T-helper 2 cell treated with Interferon-gamma antibody and Interleukin-4, amounts not matched to agents 5 μg/mL and 100 μg/mL, for 36 hours (primary cell): ENCODE results near the gene USP20.

ENCODE experiments used
- DNase-seq: peaks from one replicate; pipeline ENCODE4 v3.0.0; 2021; ENCODE audit warnings: low spot score
- H3K27ac Mint-ChIP-seq: one replicate; pipeline ENCODE4 v1.8.0; 2021; ENCODE audit warnings: mild to moderate bottlenecking, mixed read lengths
- H3K27me3 Mint-ChIP-seq: one replicate; pipeline ENCODE4 v1.8.0; 2021; ENCODE audit warnings: low read depth, mixed read lengths
- H3K36me3 Mint-ChIP-seq: one replicate; pipeline ENCODE4 v1.8.0; 2021; ENCODE audit warnings: low read depth, mixed read lengths
- H3K4me1 Mint-ChIP-seq: one replicate; pipeline ENCODE4 v1.8.0; 2021; ENCODE audit warnings: low read depth, mixed read lengths
- H3K4me3 Mint-ChIP-seq: one replicate; pipeline ENCODE4 v1.8.0; 2022; ENCODE audit warnings: mild to moderate bottlenecking, moderate library complexity, mixed read lengths
- H3K9me3 Mint-ChIP-seq: one replicate; pipeline ENCODE4 v1.8.0; 2021; ENCODE audit warnings: mixed read lengths

Gene USP20

DNA sequence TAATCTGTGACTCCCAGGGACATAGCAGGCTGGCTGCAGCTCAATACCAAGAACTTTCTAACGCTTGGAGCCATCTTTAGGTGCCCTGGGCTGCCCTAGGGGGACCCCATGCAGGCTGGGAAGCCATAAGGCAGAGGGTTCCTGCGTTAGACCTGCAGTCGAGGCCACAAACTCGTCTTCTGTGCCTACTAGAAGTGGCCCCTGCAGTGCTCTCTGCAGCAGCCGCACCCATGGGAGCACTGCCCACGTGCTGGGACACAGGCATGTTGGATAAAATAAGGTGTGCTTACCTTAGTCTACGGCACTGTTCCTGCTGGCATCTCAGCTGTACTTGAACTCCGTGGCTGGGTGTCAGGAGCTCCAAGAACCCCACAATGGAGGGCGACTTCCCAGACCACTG, 22.9 kb upstream of the USP20 start:
- peaks cover 3% of the 10 kb centered on the region for H3K4me1 Mint-ChIP-seq
- no peak overlapping the region for H3K4me3 Mint-ChIP-seq
- peaks cover 62% of the 10 kb centered on the region for H3K36me3 Mint-ChIP-seq
- H3K27ac Mint-ChIP-seq, result no peak overlapping the region
- H3K27me3 Mint-ChIP-seq, result no peaks in the 10 kb centered on the region
- no peak for DNase-seq
- H3K9me3 Mint-ChIP-seq, result no peaks in the 10 kb centered on the region

DNA sequence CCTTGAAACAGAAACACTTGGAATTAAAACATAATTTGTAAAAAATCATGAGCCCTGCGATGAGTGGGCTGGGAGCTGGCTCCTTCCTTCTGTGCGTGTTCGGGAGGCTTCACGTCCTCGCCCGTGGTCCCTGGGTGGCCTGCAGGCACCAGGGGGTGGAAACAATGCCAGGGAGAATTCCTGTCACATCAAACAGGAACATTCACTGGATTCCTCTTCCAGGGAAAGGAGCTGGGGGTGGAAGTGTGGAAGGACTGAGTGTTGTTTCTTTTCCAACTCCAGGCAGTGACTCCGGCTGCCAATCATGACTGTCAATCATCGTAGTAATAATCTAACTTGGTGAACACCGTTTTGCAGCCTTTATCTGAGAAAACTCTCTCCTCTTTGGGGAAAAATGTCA, 21.6 kb upstream of the USP20 start:
- Mint-ChIP-seq H3K27me3 (no peaks in the 10 kb centered on the region), H3K4me1 (peaks cover 6% of the 10 kb centered on the region), H3K27ac (no peak overlapping the region), H3K4me3 (no peak overlapping the region), H3K36me3 (peaks cover 61% of the 10 kb centered on the region), H3K9me3 (no peaks in the 10 kb centered on the region)
- DNase-seq, result no peak

DNA sequence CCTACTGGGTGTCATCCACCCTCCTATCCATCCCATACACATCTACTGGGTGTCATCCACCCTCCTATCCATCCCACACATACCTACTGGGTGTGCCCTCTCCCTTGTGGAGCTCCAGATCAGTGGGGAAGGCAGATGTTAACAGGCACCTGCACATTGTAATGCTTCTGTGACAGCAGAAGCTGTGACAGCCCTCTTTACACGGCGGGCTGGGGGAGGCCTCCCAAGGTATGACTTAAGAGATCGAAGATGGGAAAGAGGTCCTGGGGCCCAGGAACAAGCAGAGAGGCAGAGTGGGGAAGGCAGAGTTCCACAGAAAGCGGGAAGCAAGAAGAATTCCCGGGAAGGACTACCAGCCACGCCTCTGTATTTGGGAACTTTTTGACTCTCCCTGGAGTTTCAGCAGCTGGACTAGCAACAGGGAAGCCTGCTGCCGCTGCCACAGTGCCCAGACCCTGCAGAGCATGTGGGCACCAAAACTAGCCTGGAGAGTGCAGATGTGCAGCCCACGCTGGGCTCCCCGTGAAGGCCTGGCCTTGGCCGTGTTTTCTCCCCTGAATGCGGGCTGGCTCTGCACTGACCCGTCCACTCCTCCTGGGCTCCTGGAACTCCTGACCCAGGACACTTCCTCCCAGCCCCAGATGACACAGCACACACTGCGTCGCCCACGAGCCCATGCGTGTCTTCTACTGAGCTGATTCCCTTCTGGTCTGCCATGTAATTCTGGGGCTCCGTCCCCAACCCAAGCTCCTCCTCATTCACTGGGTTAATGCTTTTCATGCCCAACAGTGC, 20.6 kb upstream of the USP20 start:
- Mint-ChIP-seq H3K27me3 (no peaks in the 10 kb centered on the region), H3K9me3 (no peaks in the 10 kb centered on the region), H3K27ac (no peak overlapping the region), H3K36me3 (peaks cover 58% of the 10 kb centered on the region), H3K4me3 (no peak overlapping the region), H3K4me1 (peaks cover 9% of the 10 kb centered on the region)
- no peak for DNase-seq

DNA sequence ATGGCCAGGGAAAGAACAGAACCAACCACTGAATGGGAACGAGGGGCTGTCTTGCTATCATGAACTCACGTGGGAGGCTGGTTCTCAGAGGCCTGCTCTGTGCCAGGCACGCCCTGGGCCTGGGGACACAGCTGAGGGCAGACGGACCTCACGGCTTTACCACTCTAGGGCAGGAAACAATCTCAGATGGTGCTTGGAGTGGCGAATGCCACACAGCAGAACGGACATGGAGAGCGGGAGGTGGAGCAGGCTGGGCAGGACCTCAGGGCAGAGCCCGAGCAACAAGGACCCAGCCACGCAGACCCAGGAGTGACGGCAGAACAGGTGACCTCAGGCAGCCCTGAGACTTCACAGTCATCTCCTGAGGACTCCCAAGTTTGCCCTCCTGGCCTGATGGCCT, 20.0 kb upstream of the USP20 start:
- H3K27ac Mint-ChIP-seq, result no peak overlapping the region
- H3K36me3 Mint-ChIP-seq, result peaks cover 56% of the 10 kb centered on the region
- H3K4me3 Mint-ChIP-seq, result no peak overlapping the region
- H3K9me3 Mint-ChIP-seq, result no peaks in the 10 kb centered on the region
- no peak for DNase-seq
- peaks cover 9% of the 10 kb centered on the region for H3K4me1 Mint-ChIP-seq
- no peaks in the 10 kb centered on the region for H3K27me3 Mint-ChIP-seq

DNA sequence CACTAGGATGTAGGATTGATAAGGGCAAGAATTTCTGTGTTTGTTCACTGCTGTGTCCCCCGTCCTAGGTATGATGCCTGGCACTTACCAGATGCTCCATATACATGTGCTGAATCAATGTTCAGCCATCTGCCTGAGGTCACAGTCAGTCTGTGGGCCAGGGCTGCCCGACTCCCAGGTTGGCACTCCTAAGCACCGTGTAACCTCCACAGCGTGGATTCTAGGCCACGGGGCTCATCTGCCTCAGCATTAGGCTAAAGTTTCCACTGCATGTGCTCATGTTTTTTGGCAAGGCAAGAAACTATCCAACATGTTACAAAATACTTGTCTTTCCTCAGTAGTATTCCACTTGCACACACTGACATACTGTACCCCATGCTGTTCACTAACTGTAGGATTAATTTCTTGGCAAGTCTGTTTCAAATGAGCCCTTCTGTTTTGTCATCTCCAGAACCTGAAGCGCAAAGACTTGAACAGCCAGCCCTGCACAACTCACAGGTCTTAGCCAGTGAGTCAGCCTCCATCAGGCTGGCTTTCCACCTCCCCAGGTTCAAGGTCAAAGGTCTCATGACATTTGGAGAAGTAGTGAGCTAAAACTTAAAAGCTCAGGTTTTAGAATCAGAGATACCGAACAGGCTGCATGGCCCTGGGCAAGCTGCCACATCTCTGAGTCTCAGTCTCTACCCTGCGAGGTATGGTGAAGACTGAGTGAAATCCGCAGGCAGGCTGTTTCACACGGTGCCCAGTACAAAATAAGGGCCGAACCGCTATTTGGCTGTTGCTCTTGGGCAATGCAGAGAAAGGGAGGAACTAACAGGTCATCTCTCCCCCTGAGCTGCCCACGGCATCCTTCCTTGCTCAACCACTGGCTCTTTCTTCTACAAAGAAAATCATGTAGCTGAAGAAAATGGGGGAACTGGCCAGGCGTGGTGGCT, 18.5 kb upstream of the USP20 start:
- H3K27me3 Mint-ChIP-seq, result no peaks in the 10 kb centered on the region
- peaks cover 55% of the 10 kb centered on the region for H3K36me3 Mint-ChIP-seq
- no peak overlapping the region for H3K4me3 Mint-ChIP-seq
- no peak for DNase-seq
- H3K27ac Mint-ChIP-seq, result no peak overlapping the region
- peaks cover 9% of the 10 kb centered on the region for H3K4me1 Mint-ChIP-seq
- no peaks in the 10 kb centered on the region for H3K9me3 Mint-ChIP-seq

DNA sequence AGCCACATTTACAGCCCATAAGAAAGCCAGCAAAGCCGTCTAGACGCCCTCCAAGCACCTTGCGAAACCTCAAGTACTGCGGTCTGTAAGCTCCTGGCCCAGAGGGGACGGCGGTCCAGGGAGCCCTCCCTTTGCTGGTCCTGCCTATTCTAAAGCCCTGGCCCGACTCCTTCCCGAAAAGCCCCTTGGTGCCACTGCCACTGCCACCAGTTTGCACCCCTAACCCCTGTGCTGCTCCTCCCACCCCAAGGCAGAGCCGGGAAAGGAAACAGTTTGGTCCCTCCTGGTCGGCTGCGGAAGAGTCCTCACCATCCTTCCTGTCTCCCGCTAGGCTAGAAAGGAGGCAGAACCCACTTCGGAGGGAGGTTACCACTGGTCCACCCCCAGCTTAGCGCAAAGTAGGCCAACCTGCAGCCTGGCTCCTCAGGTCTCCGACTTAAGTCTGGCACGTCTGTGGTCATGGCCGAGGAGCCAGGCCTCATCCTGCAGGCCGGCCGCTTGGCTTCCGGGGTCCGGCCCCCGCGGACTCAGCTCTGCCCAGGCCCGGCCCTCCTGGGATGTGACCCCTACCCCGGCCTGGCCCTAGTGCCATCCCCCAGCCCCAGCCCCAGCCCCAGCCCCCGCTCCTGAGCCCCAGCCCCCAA, 12.2 kb upstream of the USP20 start:
- H3K27me3 Mint-ChIP-seq, result no peaks in the 10 kb centered on the region
- H3K4me1 Mint-ChIP-seq, result peaks cover 14% of the 10 kb centered on the region
- H3K4me3 Mint-ChIP-seq, result peak overlapping the region; percentile 90
- DNase-seq, result no peak
- H3K27ac Mint-ChIP-seq, result peak overlapping the region; percentile 79
- peaks cover 41% of the 10 kb centered on the region for H3K36me3 Mint-ChIP-seq
- H3K9me3 Mint-ChIP-seq, result no peaks in the 10 kb centered on the region

DNA sequence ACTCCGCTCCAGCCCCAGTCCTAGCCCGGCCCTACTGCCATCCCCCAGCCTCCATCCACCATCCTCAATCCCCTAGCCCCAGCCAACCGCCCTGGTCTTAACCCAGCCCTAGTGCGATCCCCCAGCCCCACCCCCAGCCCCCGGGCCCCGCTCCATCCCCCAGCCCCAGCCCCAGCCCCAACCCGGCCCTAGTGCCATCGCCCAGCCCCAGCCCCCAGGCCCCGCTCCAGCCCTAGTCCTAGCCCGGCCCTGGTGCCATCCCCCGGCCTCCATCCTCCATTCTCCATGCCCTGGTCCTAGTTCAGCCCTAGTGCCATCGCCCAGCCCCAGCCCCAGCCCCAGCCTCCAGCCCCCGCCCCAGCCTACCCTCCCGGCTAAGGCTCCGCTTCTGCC, 11.7 kb upstream of the USP20 start:
- no peak for DNase-seq
- peak overlapping the region; percentile 79 for H3K27ac Mint-ChIP-seq
- no peaks in the 10 kb centered on the region for H3K27me3 Mint-ChIP-seq
- H3K4me3 Mint-ChIP-seq, result peak overlapping the region; percentile 90
- H3K36me3 Mint-ChIP-seq, result peaks cover 40% of the 10 kb centered on the region
- peaks cover 12% of the 10 kb centered on the region for H3K4me1 Mint-ChIP-seq
- no peaks in the 10 kb centered on the region for H3K9me3 Mint-ChIP-seq

DNA sequence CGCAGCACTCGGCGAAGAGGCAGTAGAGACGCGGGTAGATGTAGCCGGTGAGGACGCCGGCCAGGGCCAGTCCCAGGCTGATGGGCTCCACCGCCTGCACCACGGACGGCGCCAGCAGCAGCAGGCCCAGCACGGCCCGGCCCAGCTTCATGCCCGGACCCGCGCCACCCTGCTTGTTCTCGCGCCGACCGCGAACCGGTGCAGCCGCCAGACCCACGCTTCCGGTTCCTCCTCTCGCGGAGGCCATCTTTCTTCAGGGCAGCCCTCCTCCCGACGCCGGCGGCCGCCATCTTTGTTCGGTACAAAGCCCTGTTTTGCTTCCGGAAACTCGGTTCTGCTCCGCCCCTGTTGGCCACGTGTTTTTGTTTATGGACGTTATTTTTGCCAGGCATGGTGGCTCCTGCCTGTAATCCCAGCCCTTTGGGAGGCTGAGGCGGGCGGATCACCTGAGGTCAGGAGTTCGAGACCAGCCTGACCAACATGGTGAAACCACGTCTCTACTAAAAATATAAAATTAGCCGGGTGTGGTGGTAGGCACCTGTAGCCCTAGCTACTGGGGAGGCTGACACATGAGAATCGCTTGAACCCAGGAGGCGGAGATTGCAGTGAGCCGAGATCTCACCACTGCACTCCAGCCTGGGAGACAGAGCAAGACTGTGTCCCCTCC, 11.2 kb upstream of the USP20 start, which contains the start of gene TOR1A:
Gene TOR1A (minus strand): TSS at position 202 of the 667 bp plus-strand sequence. CDS start 51 bp downstream, at position 151.
- Mint-ChIP-seq H3K4me3 (peak within 1 kb of the TSS; percentile 90), H3K36me3 (peaks cover 38% of the 10 kb centered on the region), H3K9me3 (no peaks in the 10 kb centered on the region), H3K27me3 (no peaks in the 10 kb centered on the region), H3K27ac (peak within 1 kb of the TSS; percentile 79), H3K4me1 (peaks cover 9% of the 10 kb centered on the region)
- peak; percentile 92 for DNase-seq

DNA sequence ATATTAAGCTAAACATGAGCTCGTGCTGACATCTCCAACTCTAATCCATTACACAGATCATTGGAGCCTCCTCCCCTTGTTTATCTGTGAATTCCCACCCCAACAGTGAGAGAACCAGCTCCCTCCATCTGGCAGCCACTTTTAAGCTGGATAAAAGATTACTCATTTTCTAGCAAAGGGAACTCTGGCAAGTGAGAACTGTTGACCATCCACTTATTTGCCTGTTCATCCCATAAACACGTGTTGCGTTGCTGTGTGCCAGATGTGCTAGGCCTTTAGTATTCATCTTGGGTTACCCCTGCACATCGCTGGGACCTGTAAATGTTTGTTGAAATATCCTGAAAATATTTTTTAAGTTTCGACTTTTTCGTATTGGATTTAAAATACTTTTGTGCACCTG, 8.9 kb upstream of the USP20 start:
- H3K36me3 Mint-ChIP-seq, result peaks cover 43% of the 10 kb centered on the region
- no peak overlapping the region for H3K27ac Mint-ChIP-seq
- H3K27me3 Mint-ChIP-seq, result no peaks in the 10 kb centered on the region
- no peaks in the 10 kb centered on the region for H3K9me3 Mint-ChIP-seq
- no peak for DNase-seq
- peaks cover 8% of the 10 kb centered on the region for H3K4me1 Mint-ChIP-seq
- H3K4me3 Mint-ChIP-seq, result no peak overlapping the region

DNA sequence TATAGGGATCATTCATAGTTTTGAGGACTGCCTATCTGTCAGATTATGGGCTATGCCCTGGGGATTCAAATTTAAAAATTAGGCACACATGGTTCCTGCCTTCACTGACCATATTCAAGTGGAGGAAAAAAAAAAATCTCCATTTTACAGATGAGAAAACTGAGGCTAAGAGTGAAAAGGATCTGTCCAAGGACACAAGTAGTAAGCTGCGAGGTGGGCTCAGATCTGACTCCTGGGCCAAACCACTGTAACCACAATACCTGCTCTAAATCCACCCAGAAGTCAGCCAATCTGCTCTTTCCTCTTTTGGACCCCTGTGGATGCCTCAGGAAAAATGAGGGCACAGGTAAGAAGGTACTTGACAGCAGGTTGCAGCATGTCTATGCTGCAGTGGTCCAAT, 8.5 kb upstream of the USP20 start:
- Mint-ChIP-seq H3K4me3 (no peak overlapping the region), H3K4me1 (peaks cover 8% of the 10 kb centered on the region), H3K27ac (no peak overlapping the region), H3K36me3 (peaks cover 47% of the 10 kb centered on the region), H3K27me3 (no peaks in the 10 kb centered on the region), H3K9me3 (no peaks in the 10 kb centered on the region)
- no peak for DNase-seq

DNA sequence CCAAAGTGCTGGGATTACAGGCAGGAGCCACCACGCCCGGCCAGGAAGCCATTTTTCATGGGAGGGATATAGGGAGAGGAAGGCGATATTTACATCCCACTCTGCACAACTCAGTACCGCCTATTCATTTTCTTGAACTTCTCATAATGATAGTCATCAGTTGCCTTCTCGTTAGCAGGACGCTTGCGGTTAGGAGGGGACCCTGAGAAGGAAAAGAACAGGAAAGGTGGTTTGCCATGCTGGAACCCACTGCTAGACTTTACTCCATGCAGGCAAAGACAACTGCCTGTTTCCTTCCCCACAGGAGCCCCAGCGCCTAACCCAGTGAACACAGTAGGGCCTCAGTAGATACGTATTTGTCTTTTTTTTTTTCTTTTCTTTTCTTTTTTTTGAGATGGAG, 7.2 kb upstream of the USP20 start:
- Mint-ChIP-seq H3K36me3 (peaks cover 40% of the 10 kb centered on the region), H3K27ac (peak overlapping the region; percentile 31)
- DNase-seq, result no peak

DNA sequence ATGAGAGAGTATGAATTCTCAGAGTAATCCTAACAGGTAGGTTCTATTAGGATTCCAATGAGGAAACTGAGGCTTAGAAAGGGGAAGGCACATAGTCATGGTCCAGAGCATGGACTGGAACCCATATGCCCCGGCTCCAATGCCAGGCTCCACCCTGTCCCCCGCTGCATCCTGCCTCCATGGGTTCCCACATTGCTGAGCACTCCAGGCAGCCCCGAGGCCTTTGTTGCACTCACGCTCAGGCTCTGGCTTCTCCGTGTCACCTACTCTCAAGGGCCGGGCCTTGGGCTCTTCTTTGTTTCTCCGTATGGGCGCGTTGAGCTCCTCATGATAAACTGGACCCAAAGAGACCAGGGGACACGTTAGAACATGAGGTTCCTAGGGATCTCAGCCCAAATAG, 6.3 kb upstream of the USP20 start:
- peaks cover 45% of the 10 kb centered on the region for H3K36me3 Mint-ChIP-seq
- H3K4me3 Mint-ChIP-seq, result no peak overlapping the region
- no peaks in the 10 kb centered on the region for H3K27me3 Mint-ChIP-seq
- H3K9me3 Mint-ChIP-seq, result no peaks in the 10 kb centered on the region
- DNase-seq, result no peak
- H3K4me1 Mint-ChIP-seq, result peaks cover 7% of the 10 kb centered on the region
- no peak overlapping the region for H3K27ac Mint-ChIP-seq

More for the DNA sequence above, 7.2 kb upstream of the USP20 start:
- Mint-ChIP-seq H3K9me3 (no peaks in the 10 kb centered on the region), H3K27me3 (no peaks in the 10 kb centered on the region), H3K4me3 (no peak overlapping the region), H3K4me1 (no peaks in the 10 kb centered on the region)

DNA sequence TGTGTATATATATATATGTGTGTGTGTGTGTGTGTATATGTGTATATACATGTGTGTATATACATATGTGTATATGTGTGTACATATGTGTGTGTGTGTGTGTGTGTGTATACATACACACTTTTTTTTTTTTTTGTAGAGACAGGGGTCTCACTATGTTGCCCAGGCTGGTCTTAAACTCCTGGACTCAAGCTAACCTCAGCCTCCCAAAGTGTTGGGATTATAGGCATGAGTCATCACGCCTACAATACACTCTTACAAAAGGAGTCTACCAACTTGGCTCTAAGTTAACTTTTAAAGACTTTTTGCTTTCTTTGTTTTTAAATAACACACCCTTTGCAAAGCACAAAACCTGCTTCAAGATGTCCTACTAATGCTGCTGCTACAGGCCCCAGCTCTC, 2.3 kb upstream of the USP20 start:
- H3K4me3 Mint-ChIP-seq, result peak overlapping the region; percentile 94
- DNase-seq, result no peak
- H3K27ac Mint-ChIP-seq, result no peak overlapping the region
- H3K4me1 Mint-ChIP-seq, result peaks cover 26% of the 10 kb centered on the region
- no peaks in the 10 kb centered on the region for H3K27me3 Mint-ChIP-seq
- peaks cover 56% of the 10 kb centered on the region for H3K36me3 Mint-ChIP-seq
- no peaks in the 10 kb centered on the region for H3K9me3 Mint-ChIP-seq
